HG03095 (cell line): ENCODE measurements around the gene ADAM15.

ENCODE experiments used
- ATAC-seq: cut with Tn5 transposase; IDR thresholded peaks from one replicate; pipeline ENCODE4 v1.9.1; 2021; ENCODE audit warnings: moderate library complexity; ENCODE audit not compliant: unreplicated experiment

ADAM15 gene

GRCh38 chr1:155070158-155070621, 19.1 kb downstream of the ADAM15 start:
- ATAC-seq, result no peak

- peak; percentile 54 for ATAC-seq
Measured at GRCh38 chr1:155070721-155071569, 19.8 kb downstream of the ADAM15 start.

- ATAC-seq, result no peak
Measured at GRCh38 chr1:155071701-155072100, 20.6 kb downstream of the ADAM15 start.

GRCh38 chr1:155072531-155073289, 21.6 kb downstream of the ADAM15 start:
- no peak for ATAC-seq

- no peak for ATAC-seq
Measured at GRCh38 chr1:155073377-155074242, 22.5 kb downstream of the ADAM15 start.

- no peak for ATAC-seq
Measured at GRCh38 chr1:155075535-155075934, 24.4 kb downstream of the ADAM15 start.

GRCh38 chr1:155076371-155076770, 25.3 kb downstream of the ADAM15 start:
- ATAC-seq, result no peak

GRCh38 chr1:155077346-155077745, 26.2 kb downstream of the ADAM15 start:
- ATAC-seq, result no peak

- no peak for ATAC-seq
Measured at GRCh38 chr1:155077758-155078445, 26.8 kb downstream of the ADAM15 start.

- no peak for ATAC-seq
Measured at GRCh38 chr1:155078469-155079209, 27.5 kb downstream of the ADAM15 start, which contains the start of gene EFNA3. EFNA3 (plus strand) TSS chr1:155078837; CDS start chr1:155078942, 105 bp downstream.

- ATAC-seq, result no peak
Measured at GRCh38 chr1:155079210-155079486, 28.0 kb downstream of the ADAM15 start.

GRCh38 chr1:155079487-155080311, 28.6 kb downstream of the ADAM15 start:
- ATAC-seq, result no peak

- no peak for ATAC-seq
Measured at GRCh38 chr1:155080312-155081228, 29.5 kb downstream of the ADAM15 start.

- ATAC-seq, result no peak
Measured at GRCh38 chr1:155081472-155082300, 30.6 kb downstream of the ADAM15 start.

GRCh38 chr1:155082301-155083051, 31.4 kb downstream of the ADAM15 start:
- ATAC-seq, result no peak

- ATAC-seq, result no peak
Measured at GRCh38 chr1:155083052-155083541, 32.0 kb downstream of the ADAM15 start.
